Temporal lobe (tissue), 1 donor: ENCODE results near the gene MRPS12. TPM values are rescaled to one million over a fixed set of nuclear protein-coding genes. Genes with fewer than 3 reads are reported as not detected.

Source experiments
- total RNA-seq: library from RNA; depleted of rRNA; stranded (reverse); fragments of >200 nt; gene quantifications from one replicate; pipeline ENCODE4 v1.2.3, GENCODE V29; 2014

MRPS12 gene
- total RNA-seq, 1 donor from 2014 or later = 15.5 TPM

Other genes with a start within 250 kb of the MRPS12 start
- 0.25 TPM for gene CAPN12, start 186.5 kb upstream of the MRPS12 start, total RNA-seq
- gene LGALS7, start 157.4 kb upstream of the MRPS12 start, total RNA-seq = 0.74 TPM
- gene LGALS7B, start 141.7 kb upstream of the MRPS12 start, total RNA-seq = 0.74 TPM
- gene LGALS4, start 118.0 kb upstream of the MRPS12 start, total RNA-seq = not detected
- gene ECH1, start 99.2 kb upstream of the MRPS12 start, total RNA-seq = 13.3 TPM
- 183 TPM for gene HNRNPL, start 81.0 kb upstream of the MRPS12 start, total RNA-seq
- gene RINL, start 52.7 kb upstream of the MRPS12 start, total RNA-seq = 1.7 TPM
- gene SIRT2, start 31.3 kb upstream of the MRPS12 start, total RNA-seq = 75.0 TPM
- 3.2 TPM for gene NFKBIB, start 31.0 kb upstream of the MRPS12 start, total RNA-seq
- 1.7 TPM for gene CCER2, start 18.8 kb upstream of the MRPS12 start, total RNA-seq
- 3.9 TPM for gene SARS2, start 181 bp upstream of the MRPS12 start, total RNA-seq
- gene FBXO17, start 44.8 kb downstream of the MRPS12 start, total RNA-seq = 3.7 TPM
- 8.9 TPM for gene FBXO27, start 101.6 kb downstream of the MRPS12 start, total RNA-seq
- not detected for gene ACP7, start 153.4 kb downstream of the MRPS12 start, total RNA-seq
- 2.7 TPM for gene PAK4, start 194.8 kb downstream of the MRPS12 start, total RNA-seq